ENCODE data around the gene CAPG. TPM values are rescaled to one million over a fixed set of nuclear protein-coding genes. Genes with fewer than 3 reads are reported as not detected.

Gene CAPG
- total RNA-seq, 1 donor from 2014 or later, result 32.6 TPM

DNA sequence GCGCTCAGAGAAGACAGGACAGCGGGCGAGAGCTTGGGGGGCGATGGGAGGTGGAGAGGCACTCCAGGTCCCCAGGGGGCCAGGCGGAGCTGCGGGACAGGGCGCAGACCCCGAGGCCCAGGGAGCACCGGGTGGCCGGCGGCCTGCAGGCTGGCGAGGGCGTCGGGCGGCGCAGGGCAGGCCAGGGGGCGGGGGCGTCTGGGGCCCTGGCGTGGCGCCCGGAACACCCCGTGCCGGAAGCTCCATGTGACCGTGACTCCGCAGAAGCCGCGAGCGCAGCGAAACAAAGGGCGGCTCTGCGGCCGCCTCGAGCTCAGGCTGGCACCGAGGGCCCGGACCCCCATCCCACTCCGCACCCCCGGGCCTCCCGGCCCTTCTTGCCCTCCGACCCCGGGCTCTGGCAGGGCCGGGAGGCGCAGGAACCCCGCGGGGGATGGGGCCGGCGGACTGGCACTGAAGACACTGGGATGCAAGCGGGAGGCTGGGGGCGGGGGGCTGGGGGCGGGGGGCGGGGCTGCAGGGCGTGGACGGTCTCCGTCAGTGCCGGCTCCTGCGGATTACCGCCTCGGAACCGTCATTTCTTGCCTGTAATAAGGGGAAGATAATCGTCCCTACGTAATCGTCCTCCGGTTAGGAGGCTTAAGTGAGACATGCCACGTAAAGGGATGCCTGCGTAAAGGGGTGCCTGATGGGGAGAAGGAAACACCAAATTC lies 27.5 kb upstream of the CAPG start:
- TF ChIP-seq, protein P1, sequence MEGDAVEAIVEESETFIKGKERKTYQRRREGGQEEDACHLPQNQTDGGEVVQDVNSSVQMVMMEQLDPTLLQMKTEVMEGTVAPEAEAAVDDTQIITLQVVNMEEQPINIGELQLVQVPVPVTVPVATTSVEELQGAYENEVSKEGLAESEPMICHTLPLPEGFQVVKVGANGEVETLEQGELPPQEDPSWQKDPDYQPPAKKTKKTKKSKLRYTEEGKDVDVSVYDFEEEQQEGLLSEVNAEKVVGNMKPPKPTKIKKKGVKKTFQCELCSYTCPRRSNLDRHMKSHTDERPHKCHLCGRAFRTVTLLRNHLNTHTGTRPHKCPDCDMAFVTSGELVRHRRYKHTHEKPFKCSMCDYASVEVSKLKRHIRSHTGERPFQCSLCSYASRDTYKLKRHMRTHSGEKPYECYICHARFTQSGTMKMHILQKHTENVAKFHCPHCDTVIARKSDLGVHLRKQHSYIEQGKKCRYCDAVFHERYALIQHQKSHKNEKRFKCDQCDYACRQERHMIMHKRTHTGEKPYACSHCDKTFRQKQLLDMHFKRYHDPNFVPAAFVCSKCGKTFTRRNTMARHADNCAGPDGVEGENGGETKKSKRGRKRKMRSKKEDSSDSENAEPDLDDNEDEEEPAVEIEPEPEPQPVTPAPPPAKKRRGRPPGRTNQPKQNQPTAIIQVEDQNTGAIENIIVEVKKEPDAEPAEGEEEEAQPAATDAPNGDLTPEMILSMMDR (conservative IDR thresholded peaks at IDR 0.05), result no peak
- Mint-ChIP-seq H3K27me3 (ENCODE audit: low read depth) (no peaks in the 10 kb centered on the region), H3K36me3 (ENCODE audit: low read depth) (no peaks in the 10 kb centered on the region), H3K4me1 (peaks cover 22% of the 10 kb centered on the region), H3K9me3 (no peaks in the 10 kb centered on the region), H3K27ac (ENCODE audit: unreplicated experiment) (peak overlapping the region; percentile 99), H3K4me3 (peak overlapping the region; percentile 86)
- peak; percentile 59 for DNase-seq (ENCODE audit: low read depth, low spot score)

DNA sequence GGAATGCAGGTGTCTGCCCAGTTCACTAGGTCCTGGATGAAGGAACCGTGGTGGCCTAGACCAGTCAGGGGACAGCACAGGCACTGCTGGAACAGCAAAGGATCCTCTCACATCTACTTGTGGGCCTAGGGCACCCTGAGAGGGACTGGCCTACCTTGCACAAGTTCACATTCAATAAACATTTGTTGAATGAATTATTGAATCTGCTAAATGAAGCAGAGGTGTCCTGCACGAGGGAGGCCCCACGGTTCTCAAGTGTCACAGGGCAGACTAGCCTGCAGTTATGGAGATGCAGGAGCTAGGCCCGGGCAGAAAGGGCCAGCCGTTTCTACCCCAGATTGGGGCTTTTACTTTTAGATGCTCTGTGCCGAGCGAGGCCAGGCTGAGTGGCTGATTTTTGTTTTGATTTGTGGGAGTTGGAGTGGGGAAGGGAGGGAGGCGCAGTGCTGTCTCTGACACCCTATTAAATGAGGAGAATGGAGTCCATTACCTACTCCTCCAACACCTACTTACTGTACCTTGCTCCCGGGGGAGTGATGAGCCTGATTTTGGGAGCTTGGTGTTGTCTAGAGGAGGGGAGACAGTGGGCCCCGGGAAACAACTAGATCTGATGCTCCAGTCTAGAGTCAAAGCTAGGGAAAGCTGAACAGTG lies 26.8 kb upstream of the CAPG start:
- peak overlapping the region; percentile 86 for H3K4me3 Mint-ChIP-seq
- peak overlapping the region; percentile 99 for H3K27ac Mint-ChIP-seq (ENCODE audit: unreplicated experiment)
- H3K27me3 Mint-ChIP-seq (ENCODE audit: low read depth), result no peaks in the 10 kb centered on the region
- no peak for DNase-seq (ENCODE audit: low read depth, low spot score)
- H3K4me1 Mint-ChIP-seq, result peaks cover 22% of the 10 kb centered on the region
- no peaks in the 10 kb centered on the region for H3K9me3 Mint-ChIP-seq
- TF ChIP-seq, protein P1 (conservative IDR thresholded peaks at IDR 0.05), result no peak
- H3K36me3 Mint-ChIP-seq (ENCODE audit: low read depth), result no peaks in the 10 kb centered on the region

DNA sequence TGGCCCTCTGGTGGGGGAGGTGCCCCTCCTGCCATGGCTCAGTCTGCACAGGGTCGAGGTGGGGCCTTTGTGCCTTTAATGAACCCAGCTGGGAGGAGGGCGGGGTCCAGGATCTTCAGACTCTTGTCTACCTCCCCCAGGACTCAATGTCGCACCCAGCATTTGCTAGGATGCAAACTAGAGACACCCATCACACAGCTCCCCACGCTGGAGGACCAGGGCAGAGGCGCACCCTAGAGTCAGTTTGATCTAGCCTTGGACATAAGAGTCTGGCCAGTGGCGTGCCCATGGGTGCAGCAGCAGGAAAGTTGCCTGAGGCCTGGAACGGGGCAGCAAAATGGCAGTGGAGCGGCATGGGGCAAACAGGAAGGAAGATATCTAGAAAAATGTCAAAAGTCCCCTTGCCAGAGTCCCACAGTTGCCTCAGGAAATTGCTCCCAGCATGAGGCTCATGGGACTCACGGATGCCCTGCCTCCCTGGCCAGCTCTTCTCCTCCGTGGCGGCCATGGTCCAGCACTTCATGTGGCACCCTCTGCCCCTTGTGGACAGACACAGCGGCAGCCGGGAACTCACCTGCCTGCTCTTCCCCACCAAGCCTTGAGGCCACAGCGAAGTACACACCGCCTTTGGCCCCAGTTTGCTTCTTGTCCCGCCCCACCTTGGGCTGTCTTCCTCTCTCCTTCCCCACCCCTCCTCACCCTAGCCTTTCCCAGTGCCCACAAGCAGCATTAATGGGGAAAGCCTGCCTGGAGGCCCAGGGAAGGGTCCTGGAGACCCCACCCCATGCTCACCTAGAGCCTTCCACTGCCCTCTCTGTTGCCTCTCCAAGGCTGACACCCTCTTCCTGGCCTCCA lies 26.0 kb upstream of the CAPG start:
- Mint-ChIP-seq H3K27me3 (ENCODE audit: low read depth) (no peaks in the 10 kb centered on the region), H3K36me3 (ENCODE audit: low read depth) (no peaks in the 10 kb centered on the region), H3K27ac (ENCODE audit: unreplicated experiment) (peak overlapping the region; percentile 27), H3K4me1 (peaks cover 30% of the 10 kb centered on the region), H3K4me3 (peak overlapping the region; percentile 86), H3K9me3 (no peaks in the 10 kb centered on the region)
- TF ChIP-seq, protein P1 (conservative IDR thresholded peaks at IDR 0.05), result peak; percentile 20
- no peak for DNase-seq (ENCODE audit: low read depth, low spot score)

DNA sequence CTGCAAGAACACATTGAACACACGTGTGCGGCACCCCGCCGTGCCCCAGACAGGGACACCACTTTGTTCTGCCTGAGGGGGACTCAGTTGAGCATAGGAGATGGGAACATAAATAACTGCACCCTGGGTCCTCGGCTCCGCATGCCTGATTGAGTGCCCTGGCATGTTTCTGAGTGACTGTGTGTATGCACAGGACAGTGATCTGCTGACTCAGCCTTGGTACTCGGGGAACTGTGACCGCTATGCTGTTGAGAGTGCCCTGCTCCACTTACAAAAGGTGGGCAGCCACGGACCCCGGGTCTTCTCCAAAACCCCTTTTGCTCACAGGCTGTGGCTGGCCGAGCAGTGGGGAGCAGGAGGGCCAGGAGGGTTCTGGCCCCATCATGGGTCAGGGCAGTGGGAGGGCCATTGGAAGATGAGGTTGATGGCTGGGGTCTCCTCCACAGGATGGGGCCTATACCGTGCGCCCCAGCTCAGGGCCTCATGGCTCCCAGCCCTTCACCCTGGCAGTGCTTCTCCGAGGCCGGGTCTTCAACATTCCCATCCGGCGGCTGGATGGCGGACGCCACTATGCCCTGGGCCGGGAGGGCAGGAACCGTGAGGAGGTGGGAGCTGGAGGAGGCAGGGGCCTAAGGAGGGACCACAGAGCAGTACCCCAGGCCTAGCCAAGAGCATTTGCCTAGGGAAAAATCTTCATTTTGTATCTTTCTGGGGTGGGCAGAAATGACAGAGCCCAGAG lies 25.2 kb upstream of the CAPG start:
- H3K27me3 Mint-ChIP-seq (ENCODE audit: low read depth), result no peaks in the 10 kb centered on the region
- no peak overlapping the region for H3K4me3 Mint-ChIP-seq
- DNase-seq (ENCODE audit: low read depth, low spot score), result no peak
- peaks cover 34% of the 10 kb centered on the region for H3K4me1 Mint-ChIP-seq
- TF ChIP-seq, protein P1 (conservative IDR thresholded peaks at IDR 0.05), result no peak
- no peaks in the 10 kb centered on the region for H3K36me3 Mint-ChIP-seq (ENCODE audit: low read depth)
- H3K27ac Mint-ChIP-seq (ENCODE audit: unreplicated experiment), result no peak overlapping the region
- no peaks in the 10 kb centered on the region for H3K9me3 Mint-ChIP-seq

DNA sequence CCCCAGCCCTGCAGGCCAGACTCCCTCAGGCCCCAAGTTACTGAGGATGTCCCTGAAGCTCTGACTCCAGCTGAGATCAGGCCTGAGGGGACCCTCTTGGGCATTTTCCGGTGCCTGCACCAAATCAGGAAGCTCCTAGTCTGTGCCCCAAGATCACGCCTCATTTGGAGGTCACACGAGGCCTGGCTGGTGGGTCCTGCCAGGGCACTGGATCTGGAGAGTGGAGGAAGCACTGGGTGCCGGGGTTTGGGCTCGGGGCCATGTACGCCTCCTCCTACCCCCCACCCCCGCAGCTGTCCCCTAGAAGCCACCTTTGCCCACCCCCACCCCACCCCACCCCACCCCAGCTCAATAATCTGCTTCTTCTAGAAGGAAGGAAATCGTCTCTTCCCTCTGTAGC lies 24.5 kb upstream of the CAPG start:
- TF ChIP-seq, protein P1 (conservative IDR thresholded peaks at IDR 0.05), result no peak
- peaks cover 35% of the 10 kb centered on the region for H3K4me1 Mint-ChIP-seq
- no peaks in the 10 kb centered on the region for H3K9me3 Mint-ChIP-seq
- no peak overlapping the region for H3K4me3 Mint-ChIP-seq
- H3K27ac Mint-ChIP-seq (ENCODE audit: unreplicated experiment), result no peak overlapping the region
- no peak for DNase-seq (ENCODE audit: low read depth, low spot score)
- H3K27me3 Mint-ChIP-seq (ENCODE audit: low read depth), result no peaks in the 10 kb centered on the region
- H3K36me3 Mint-ChIP-seq (ENCODE audit: low read depth), result no peaks in the 10 kb centered on the region
